ENCODE measurements around the gene FGF11.

The FGF11 gene

GRCh38 chr17:7432296-7432695, 7.0 kb upstream of the FGF11 start:
- Histone ChIP-seq H3K36me3 (ENCODE audit: control insufficient read depth in 2 of 2, insufficient read depth in 1 of 2, low read length in 2 of 2) (no peaks in the 10 kb centered on the region), H3K9me3 (ENCODE audit: control insufficient read depth, insufficient read depth, low read depth, low read length) (no peaks in the 10 kb centered on the region), H3K4me3 (ENCODE audit: low read depth, low read length) (no peak overlapping the region), H3K4me1 (ENCODE audit: control insufficient read depth, insufficient read depth, low read length) (peaks cover 9% of the 10 kb centered on the region), H3K27ac (ENCODE audit: extremely low read depth, low read depth, low read length) (no peak overlapping the region)
- ChIA-PET CTCF (interaction anchor here (0.8 to 1.1 kb wide), 2 partner anchors 30 to 76 kb away, joined by 3 to 6 read pairs; no protein-coding TSS in a partner anchor), POLR2A (interaction anchor here (0.9 to 1.0 kb wide), 2 partner anchors 12 to 28 kb away, joined by 3 read pairs; partner anchors contain the start of genes CHRNB1 and TMEM256)
- no peak for TF ChIP-seq ZNF555 (tag by site-specific recombination; conservative IDR thresholded peaks at IDR 0.05)
- no peak for TF ChIP-seq YY2 (tag by site-specific recombination; IDR thresholded peaks at IDR 0.05)
- TF ChIP-seq ZNF501 (tag by site-specific recombination; IDR thresholded peaks at IDR 0.05): no peak
- no peak for TF ChIP-seq ZNF596 (tag by site-specific recombination; IDR thresholded peaks at IDR 0.05)
- TF ChIP-seq ZNF704 (tag by site-specific recombination; IDR thresholded peaks at IDR 0.05): no peak
- no peak for TF ChIP-seq SETDB1 (IDR thresholded peaks at IDR 0.05; ENCODE audit: insufficient read length, low read length)
- no peak for TF ChIP-seq KLF1 (tag by site-specific recombination; IDR thresholded peaks at IDR 0.05)
- TF ChIP-seq ZNF239 (tag by site-specific recombination; IDR thresholded peaks at IDR 0.05): no peak
- no peak for TF ChIP-seq ZNF585B (tag by site-specific recombination; IDR thresholded peaks at IDR 0.05)
- TF ChIP-seq SP2 (tag by site-specific recombination; IDR thresholded peaks at IDR 0.05): no peak
- TF ChIP-seq GLI2 (tag by site-specific recombination; IDR thresholded peaks at IDR 0.05; ENCODE audit: borderline replicate concordance, low read depth): no peak
- TF ChIP-seq WT1 (tag by site-specific recombination; IDR thresholded peaks at IDR 0.05): no peak
- TF ChIP-seq ZBTB1 (tag by site-specific recombination; IDR thresholded peaks at IDR 0.05): no peak
- no peak for TF ChIP-seq ZFHX2 (tag by site-specific recombination; conservative IDR thresholded peaks at IDR 0.05)
- TF ChIP-seq ZNF169 (tag by site-specific recombination; IDR thresholded peaks at IDR 0.05): no peak
- no peak for TF ChIP-seq ZNF324 (tag by site-specific recombination; IDR thresholded peaks at IDR 0.05)
- no peak for TF ChIP-seq GLI4 (tag by site-specific recombination; IDR thresholded peaks at IDR 0.05)
- no peak for TF ChIP-seq ZNF350 (tag by site-specific recombination; IDR thresholded peaks at IDR 0.05)
- TF ChIP-seq, protein P1, sequence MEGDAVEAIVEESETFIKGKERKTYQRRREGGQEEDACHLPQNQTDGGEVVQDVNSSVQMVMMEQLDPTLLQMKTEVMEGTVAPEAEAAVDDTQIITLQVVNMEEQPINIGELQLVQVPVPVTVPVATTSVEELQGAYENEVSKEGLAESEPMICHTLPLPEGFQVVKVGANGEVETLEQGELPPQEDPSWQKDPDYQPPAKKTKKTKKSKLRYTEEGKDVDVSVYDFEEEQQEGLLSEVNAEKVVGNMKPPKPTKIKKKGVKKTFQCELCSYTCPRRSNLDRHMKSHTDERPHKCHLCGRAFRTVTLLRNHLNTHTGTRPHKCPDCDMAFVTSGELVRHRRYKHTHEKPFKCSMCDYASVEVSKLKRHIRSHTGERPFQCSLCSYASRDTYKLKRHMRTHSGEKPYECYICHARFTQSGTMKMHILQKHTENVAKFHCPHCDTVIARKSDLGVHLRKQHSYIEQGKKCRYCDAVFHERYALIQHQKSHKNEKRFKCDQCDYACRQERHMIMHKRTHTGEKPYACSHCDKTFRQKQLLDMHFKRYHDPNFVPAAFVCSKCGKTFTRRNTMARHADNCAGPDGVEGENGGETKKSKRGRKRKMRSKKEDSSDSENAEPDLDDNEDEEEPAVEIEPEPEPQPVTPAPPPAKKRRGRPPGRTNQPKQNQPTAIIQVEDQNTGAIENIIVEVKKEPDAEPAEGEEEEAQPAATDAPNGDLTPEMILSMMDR (tag by site-specific recombination; IDR thresholded peaks at IDR 0.05): no peak
- no peak for TF ChIP-seq ZNF654 (tag by site-specific recombination; IDR thresholded peaks at IDR 0.05; ENCODE audit: low read depth)

- H3K4me3 ChIP-seq (ENCODE audit: low read depth, low read length): peak overlapping the region; percentile 50
- H3K36me3 ChIP-seq (ENCODE audit: control insufficient read depth in 2 of 2, insufficient read depth in 1 of 2, low read length in 2 of 2): no peaks in the 10 kb centered on the region
- H3K27ac ChIP-seq (ENCODE audit: extremely low read depth, low read depth, low read length): peak overlapping the region; percentile 19; the same call in 1 of the 2 replicates
- CTCF ChIA-PET: interaction anchor here (0.6 to 3.9 kb wide), 25 partner anchors 8 to 155 kb away, joined by 3 to 37 read pairs (median 4); partner anchors contain the start of genes CHRNB1, NEURL4, PLSCR3 and SLC2A4
- no peaks in the 10 kb centered on the region for H3K9me3 ChIP-seq (ENCODE audit: control insufficient read depth, insufficient read depth, low read depth, low read length)
- POLR2A ChIA-PET: interaction anchor here (0.6 to 3.5 kb wide), 19 partner anchors 8 to 251 kb away, joined by 3 to 45 read pairs (median 4); partner anchors contain the start of genes CHRNB1, GABARAP, MPDU1 and NEURL4
- H3K4me1 ChIP-seq (ENCODE audit: control insufficient read depth, insufficient read depth, low read length): peaks cover 18% of the 10 kb centered on the region
- no peak for TF ChIP-seq ZNF677 (tag by site-specific recombination; IDR thresholded peaks at IDR 0.05)
- TF ChIP-seq ZBTB1 (tag by site-specific recombination; IDR thresholded peaks at IDR 0.05): no peak
- TF ChIP-seq ZBTB17 (tag by site-specific recombination; IDR thresholded peaks at IDR 0.05): 0 out of 2 replicates have a peak, but pooled peaks have one; percentile 15
- no peak for TF ChIP-seq ZNF558 (tag by site-specific recombination; IDR thresholded peaks at IDR 0.05)
- TF ChIP-seq, protein P2, sequence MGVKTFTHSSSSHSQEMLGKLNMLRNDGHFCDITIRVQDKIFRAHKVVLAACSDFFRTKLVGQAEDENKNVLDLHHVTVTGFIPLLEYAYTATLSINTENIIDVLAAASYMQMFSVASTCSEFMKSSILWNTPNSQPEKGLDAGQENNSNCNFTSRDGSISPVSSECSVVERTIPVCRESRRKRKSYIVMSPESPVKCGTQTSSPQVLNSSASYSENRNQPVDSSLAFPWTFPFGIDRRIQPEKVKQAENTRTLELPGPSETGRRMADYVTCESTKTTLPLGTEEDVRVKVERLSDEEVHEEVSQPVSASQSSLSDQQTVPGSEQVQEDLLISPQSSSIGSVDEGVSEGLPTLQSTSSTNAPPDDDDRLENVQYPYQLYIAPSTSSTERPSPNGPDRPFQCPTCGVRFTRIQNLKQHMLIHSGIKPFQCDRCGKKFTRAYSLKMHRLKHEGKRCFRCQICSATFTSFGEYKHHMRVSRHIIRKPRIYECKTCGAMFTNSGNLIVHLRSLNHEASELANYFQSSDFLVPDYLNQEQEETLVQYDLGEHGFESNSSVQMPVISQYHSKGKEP (tag by site-specific recombination; IDR thresholded peaks at IDR 0.05): no peak
- TF ChIP-seq, protein P3, sequence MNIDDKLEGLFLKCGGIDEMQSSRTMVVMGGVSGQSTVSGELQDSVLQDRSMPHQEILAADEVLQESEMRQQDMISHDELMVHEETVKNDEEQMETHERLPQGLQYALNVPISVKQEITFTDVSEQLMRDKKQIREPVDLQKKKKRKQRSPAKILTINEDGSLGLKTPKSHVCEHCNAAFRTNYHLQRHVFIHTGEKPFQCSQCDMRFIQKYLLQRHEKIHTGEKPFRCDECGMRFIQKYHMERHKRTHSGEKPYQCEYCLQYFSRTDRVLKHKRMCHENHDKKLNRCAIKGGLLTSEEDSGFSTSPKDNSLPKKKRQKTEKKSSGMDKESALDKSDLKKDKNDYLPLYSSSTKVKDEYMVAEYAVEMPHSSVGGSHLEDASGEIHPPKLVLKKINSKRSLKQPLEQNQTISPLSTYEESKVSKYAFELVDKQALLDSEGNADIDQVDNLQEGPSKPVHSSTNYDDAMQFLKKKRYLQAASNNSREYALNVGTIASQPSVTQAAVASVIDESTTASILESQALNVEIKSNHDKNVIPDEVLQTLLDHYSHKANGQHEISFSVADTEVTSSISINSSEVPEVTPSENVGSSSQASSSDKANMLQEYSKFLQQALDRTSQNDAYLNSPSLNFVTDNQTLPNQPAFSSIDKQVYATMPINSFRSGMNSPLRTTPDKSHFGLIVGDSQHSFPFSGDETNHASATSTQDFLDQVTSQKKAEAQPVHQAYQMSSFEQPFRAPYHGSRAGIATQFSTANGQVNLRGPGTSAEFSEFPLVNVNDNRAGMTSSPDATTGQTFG (tag by site-specific recombination; IDR thresholded peaks at IDR 0.05; ENCODE audit: borderline replicate concordance): no peak
- TF ChIP-seq ZNF639 (tag by site-specific recombination; IDR thresholded peaks at IDR 0.05): no peak
- TF ChIP-seq SETDB1 (IDR thresholded peaks at IDR 0.05; ENCODE audit: insufficient read length, low read length): no peak
Measured at GRCh38 chr17:7435676-7436555, 3.4 kb upstream of the FGF11 start.
